RWPE2 (cell line): ENCODE data around the gene PRKD2.
A peak's percentile ranks its signal among the peaks of the same experiment; 100 is the strongest.

Experiments
- ATAC-seq: fragments of 200-7000 bp; cut with Tn5 transposase; 3 replicates; pipeline ENCODE4 v1.9.1; 2021; ENCODE audit warnings: low read depth
- DNase-seq: peaks from one replicate; pipeline ENCODE4 v3.0.0-alpha.2; 2020; ENCODE audit warnings: low spot score
- H3K27ac ChIP-seq: fragments of 450-650 bp; 2 replicates; pipeline ENCODE4 v1.5.1; 2017; ENCODE audit warnings: mild to moderate bottlenecking; ENCODE audit not compliant: poor library complexity, severe bottlenecking
- H3K27me3 ChIP-seq: fragments of 250-450 bp; sonication (Bioruptor Pico); 2 replicates; pipeline ENCODE4 v1.5.1; 2021; ENCODE audit warnings: mild to moderate bottlenecking, moderate library complexity; ENCODE audit not compliant: insufficient read depth, poor library complexity, severe bottlenecking
- H3K36me3 ChIP-seq: fragments of 250-450 bp; sonication (Bioruptor Pico); 2 replicates; pipeline ENCODE4 v1.5.1; 2020; ENCODE audit warnings: low read depth, mild to moderate bottlenecking, moderate library complexity
- H3K4me1 ChIP-seq: fragments of 250-450 bp; sonication (Bioruptor Pico); 2 replicates; pipeline ENCODE4 v1.5.1; 2021; ENCODE audit warnings: mild to moderate bottlenecking, moderate library complexity; ENCODE audit not compliant: insufficient read depth, poor library complexity, severe bottlenecking
- H3K4me3 ChIP-seq: fragments of 250-450 bp; sonication (Bioruptor Pico); 2 replicates; pipeline ENCODE4 v1.5.1; 2021; ENCODE audit warnings: mild to moderate bottlenecking, moderate library complexity; ENCODE audit not compliant: severe bottlenecking
- H3K9me3 ChIP-seq: fragments of 250-450 bp; sonication (Bioruptor Pico); 2 replicates; pipeline ENCODE4 v1.5.1; 2021; ENCODE audit warnings: mild to moderate bottlenecking, moderate library complexity; ENCODE audit not compliant: severe bottlenecking
- CTCF ChIP-seq: fragments of 450-650 bp; IDR thresholded peaks from one replicate; pipeline ENCODE4 v1.5.1; 2017; ENCODE audit warnings: mild to moderate bottlenecking, moderate library complexity; ENCODE audit not compliant: poor library complexity, severe bottlenecking

Gene PRKD2

GRCh38 chr19:46741447-46741846, 24.5 kb upstream of the PRKD2 start:
- no peak for TF ChIP-seq CTCF
- no peak for DNase-seq
- ATAC-seq: no peak
- Histone ChIP-seq H3K27me3 (no peaks in the 10 kb centered on the region), H3K4me1 (no peaks in the 10 kb centered on the region), H3K27ac (no peak overlapping the region), H3K9me3 (no peaks in the 10 kb centered on the region), H3K4me3 (no peak overlapping the region), H3K36me3 (peaks cover 61% of the 10 kb centered on the region)

GRCh38 chr19:46739290-46739771, 22.4 kb upstream of the PRKD2 start:
- DNase-seq (no peak), ATAC-seq (no peak)
- peaks cover 80% of the 10 kb centered on the region for H3K36me3 ChIP-seq
- H3K9me3 ChIP-seq: no peaks in the 10 kb centered on the region
- H3K4me1 ChIP-seq: no peaks in the 10 kb centered on the region
- no peak overlapping the region for H3K27ac ChIP-seq
- H3K27me3 ChIP-seq: no peaks in the 10 kb centered on the region
- no peak for TF ChIP-seq CTCF
- H3K4me3 ChIP-seq: no peak overlapping the region

- no peaks in the 10 kb centered on the region for H3K27me3 ChIP-seq
- H3K36me3 ChIP-seq: peaks cover 84% of the 10 kb centered on the region
- ATAC-seq (no peak), DNase-seq (peak; percentile 44)
- no peaks in the 10 kb centered on the region for H3K4me1 ChIP-seq
- H3K9me3 ChIP-seq: no peaks in the 10 kb centered on the region
- TF ChIP-seq CTCF: no peak
- no peak overlapping the region for H3K27ac ChIP-seq
- no peak overlapping the region for H3K4me3 ChIP-seq
Observed at GRCh38 chr19:46737761-46738171, 20.9 kb upstream of the PRKD2 start.

GRCh38 chr19:46737298-46737654, 20.4 kb upstream of the PRKD2 start:
- no peaks in the 10 kb centered on the region for H3K27me3 ChIP-seq
- peaks cover 88% of the 10 kb centered on the region for H3K36me3 ChIP-seq
- H3K4me1 ChIP-seq: peaks cover 4% of the 10 kb centered on the region
- H3K9me3 ChIP-seq: no peaks in the 10 kb centered on the region
- ATAC-seq (no peak), DNase-seq (no peak)
- H3K4me3 ChIP-seq: no peak overlapping the region
- H3K27ac ChIP-seq: no peak overlapping the region
- no peak for TF ChIP-seq CTCF

- DNase-seq: peak; percentile 58
- H3K36me3 ChIP-seq: peaks cover 89% of the 10 kb centered on the region
Observed at GRCh38 chr19:46736531-46737297, 19.8 kb upstream of the PRKD2 start.

More at GRCh38 chr19:46736531-46737297, 19.8 kb upstream of the PRKD2 start:
- Histone ChIP-seq H3K9me3 (no peaks in the 10 kb centered on the region), H3K4me3 (no peak overlapping the region), H3K27me3 (no peaks in the 10 kb centered on the region), H3K4me1 (peaks cover 9% of the 10 kb centered on the region), H3K27ac (no peak overlapping the region)
- TF ChIP-seq CTCF: no peak
- no peak for ATAC-seq
